HEK293 (cell line): ENCODE data around the gene DENND2A.

Experiments used
- GLIS2 ChIP-seq: fragments of 450-650 bp; formaldehyde crosslinking; IDR thresholded peaks from 2 replicates; pipeline ENCODE4 v1.5.1; 2016; ENCODE audit warnings: missing biosample characterization, missing genetic modification characterization
- OSR2 ChIP-seq: fragments of 450-650 bp; formaldehyde crosslinking; IDR thresholded peaks from 2 replicates; pipeline ENCODE4 v1.5.1; 2016; ENCODE audit warnings: missing biosample characterization, missing genetic modification characterization
- SP2 ChIP-seq: fragments of 450-650 bp; formaldehyde crosslinking; IDR thresholded peaks from 2 replicates; pipeline ENCODE4 v1.5.1; 2016; ENCODE audit warnings: missing biosample characterization, missing genetic modification characterization
- WT1 ChIP-seq: fragments of 450-650 bp; formaldehyde crosslinking; IDR thresholded peaks from 2 replicates; pipeline ENCODE4 v1.5.1; 2016; ENCODE audit warnings: missing biosample characterization, missing genetic modification characterization
- ZBTB17 ChIP-seq: fragments of 450-650 bp; formaldehyde crosslinking; IDR thresholded peaks from 2 replicates; pipeline ENCODE4 v1.5.1; 2016; ENCODE audit warnings: missing biosample characterization, missing genetic modification characterization
- ZFP41 ChIP-seq: fragments of 450-650 bp; formaldehyde crosslinking; IDR thresholded peaks from 2 replicates; pipeline ENCODE4 v1.5.1; 2016; ENCODE audit warnings: missing biosample characterization, missing genetic modification characterization, borderline replicate concordance
- ZIC2 ChIP-seq: fragments of 450-650 bp; formaldehyde crosslinking; IDR thresholded peaks from 2 replicates; pipeline ENCODE4 v1.5.1; 2016; ENCODE audit warnings: missing biosample characterization, missing genetic modification characterization
- ZNF133 ChIP-seq: fragments of 450-650 bp; formaldehyde crosslinking; IDR thresholded peaks from 2 replicates; pipeline ENCODE4 v1.5.1; 2016; ENCODE audit warnings: missing biosample characterization, missing genetic modification characterization
- ZNF175 ChIP-seq: fragments of 450-650 bp; formaldehyde crosslinking; IDR thresholded peaks from 2 replicates; pipeline ENCODE4 v1.5.1; 2016; ENCODE audit warnings: missing biosample characterization, missing genetic modification characterization
- ZNF23 ChIP-seq: fragments of 450-650 bp; formaldehyde crosslinking; IDR thresholded peaks from 2 replicates; pipeline ENCODE4 v1.5.1; 2016; ENCODE audit warnings: missing biosample characterization, missing genetic modification characterization, borderline replicate concordance
- ZNF302 ChIP-seq: fragments of 450-650 bp; formaldehyde crosslinking; IDR thresholded peaks from 2 replicates; pipeline ENCODE4 v1.5.1; 2016; ENCODE audit warnings: missing biosample characterization, missing genetic modification characterization, low read depth
- ZNF324 ChIP-seq: fragments of 450-650 bp; formaldehyde crosslinking; IDR thresholded peaks from 2 replicates; pipeline ENCODE4 v1.5.1; 2016; ENCODE audit warnings: missing biosample characterization, missing genetic modification characterization
- ZNF366 ChIP-seq: fragments of 450-650 bp; formaldehyde crosslinking; conservative IDR thresholded peaks from 2 replicates; pipeline ENCODE4 v1.5.1; 2016; ENCODE audit warnings: missing biosample characterization, missing genetic modification characterization
- ZNF629 ChIP-seq: fragments of 450-650 bp; formaldehyde crosslinking; IDR thresholded peaks from 2 replicates; pipeline ENCODE4 v1.5.1; 2017; ENCODE audit warnings: missing biosample characterization, missing genetic modification characterization
- ZNF792 ChIP-seq: fragments of 450-650 bp; formaldehyde crosslinking; IDR thresholded peaks from 2 replicates; pipeline ENCODE4 v1.5.1; 2016; ENCODE audit warnings: missing biosample characterization, missing genetic modification characterization
- ZSCAN30 ChIP-seq: fragments of 450-650 bp; IDR thresholded peaks from 2 replicates; pipeline ENCODE4 v1.5.1; 2018; ENCODE audit warnings: missing biosample characterization, mild to moderate bottlenecking, missing genetic modification characterization, moderate library complexity
- TF ChIP-seq, protein P1 (sequence below): fragments of 450-650 bp; formaldehyde crosslinking; IDR thresholded peaks from 2 replicates; pipeline ENCODE4 v1.5.1; 2016; ENCODE audit warnings: missing biosample characterization, missing genetic modification characterization
- TF ChIP-seq, protein P2 (sequence below): fragments of 450-650 bp; formaldehyde crosslinking; IDR thresholded peaks from 2 replicates; pipeline ENCODE4 v1.5.1; 2017; ENCODE audit warnings: missing biosample characterization, missing genetic modification characterization
- TF ChIP-seq, protein P3 (sequence below): fragments of 450-650 bp; formaldehyde crosslinking; IDR thresholded peaks from 2 replicates; pipeline ENCODE4 v1.5.1; 2017; ENCODE audit warnings: missing biosample characterization, missing genetic modification characterization
- TF ChIP-seq, protein P4 (sequence below): fragments of 450-650 bp; formaldehyde crosslinking; IDR thresholded peaks from 2 replicates; pipeline ENCODE4 v1.5.1; 2016; ENCODE audit warnings: missing biosample characterization, missing genetic modification characterization
- TF ChIP-seq, protein P5 (sequence below): fragments of 450-650 bp; formaldehyde crosslinking; IDR thresholded peaks from 2 replicates; pipeline ENCODE4 v1.5.1; 2017; ENCODE audit warnings: missing biosample characterization, missing genetic modification characterization

DENND2A gene

DNA sequence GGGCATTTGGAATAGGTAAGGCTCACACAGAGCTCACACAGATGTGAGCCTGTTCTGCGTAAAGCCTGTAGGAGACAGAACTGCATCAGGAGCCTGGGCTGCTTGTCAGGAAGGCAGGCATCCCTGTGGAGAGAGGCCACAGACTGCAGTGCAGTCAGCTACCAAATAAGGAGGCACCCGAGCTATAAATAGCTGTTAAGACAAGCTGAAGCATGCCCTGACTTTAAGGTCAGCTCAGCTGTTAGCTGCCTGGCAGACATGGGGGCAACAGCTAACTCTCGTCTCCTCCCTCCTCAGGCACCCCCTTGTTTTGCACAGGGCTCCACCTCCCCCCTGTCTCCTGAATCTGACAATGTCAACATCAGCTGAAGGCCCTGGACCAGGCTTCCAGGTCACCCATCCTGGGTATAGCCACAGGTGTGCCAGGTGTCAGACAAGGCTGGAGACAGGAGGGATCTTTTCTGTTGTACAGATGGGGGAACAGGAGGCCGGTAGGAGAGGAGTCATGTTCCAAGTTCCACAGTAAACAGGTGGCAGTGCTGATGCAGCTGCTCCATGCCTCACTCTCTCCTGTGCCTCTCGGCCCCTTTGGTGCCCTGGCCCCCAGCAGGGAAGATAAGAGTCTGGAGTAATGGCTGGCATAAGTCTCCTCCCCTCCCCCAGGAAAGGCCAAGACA, 133.7 kb downstream of the DENND2A start (continued):
- TF ChIP-seq, protein P1, sequence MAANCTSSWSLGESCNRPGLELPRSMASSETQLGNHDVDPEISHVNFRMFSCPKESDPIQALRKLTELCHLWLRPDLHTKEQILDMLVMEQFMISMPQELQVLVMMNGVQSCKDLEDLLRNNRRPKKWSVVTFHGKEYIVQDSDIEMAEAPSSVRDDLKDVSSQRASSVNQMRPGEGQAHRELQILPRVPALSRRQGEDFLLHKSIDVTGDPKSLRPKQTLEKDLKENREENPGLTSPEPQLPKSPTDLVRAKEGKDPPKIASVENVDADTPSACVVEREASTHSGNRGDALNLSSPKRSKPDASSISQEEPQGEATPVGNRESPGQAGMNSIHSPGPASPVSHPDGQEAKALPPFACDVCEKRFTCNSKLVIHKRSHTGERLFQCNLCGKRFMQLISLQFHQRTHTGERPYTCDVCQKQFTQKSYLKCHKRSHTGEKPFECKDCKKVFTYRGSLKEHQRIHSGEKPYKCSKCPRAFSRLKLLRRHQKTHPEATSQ (tag by site-specific recombination) = no peak
- peak; percentile 74 for TF ChIP-seq ZIC2
- TF ChIP-seq, protein P2, sequence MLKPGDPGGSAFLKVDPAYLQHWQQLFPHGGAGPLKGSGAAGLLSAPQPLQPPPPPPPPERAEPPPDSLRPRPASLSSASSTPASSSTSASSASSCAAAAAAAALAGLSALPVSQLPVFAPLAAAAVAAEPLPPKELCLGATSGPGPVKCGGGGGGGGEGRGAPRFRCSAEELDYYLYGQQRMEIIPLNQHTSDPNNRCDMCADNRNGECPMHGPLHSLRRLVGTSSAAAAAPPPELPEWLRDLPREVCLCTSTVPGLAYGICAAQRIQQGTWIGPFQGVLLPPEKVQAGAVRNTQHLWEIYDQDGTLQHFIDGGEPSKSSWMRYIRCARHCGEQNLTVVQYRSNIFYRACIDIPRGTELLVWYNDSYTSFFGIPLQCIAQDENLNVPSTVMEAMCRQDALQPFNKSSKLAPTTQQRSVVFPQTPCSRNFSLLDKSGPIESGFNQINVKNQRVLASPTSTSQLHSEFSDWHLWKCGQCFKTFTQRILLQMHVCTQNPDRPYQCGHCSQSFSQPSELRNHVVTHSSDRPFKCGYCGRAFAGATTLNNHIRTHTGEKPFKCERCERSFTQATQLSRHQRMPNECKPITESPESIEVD (tag by site-specific recombination) = no peak
- no peak for TF ChIP-seq ZNF175 (tag by site-specific recombination)
- TF ChIP-seq, protein P3, sequence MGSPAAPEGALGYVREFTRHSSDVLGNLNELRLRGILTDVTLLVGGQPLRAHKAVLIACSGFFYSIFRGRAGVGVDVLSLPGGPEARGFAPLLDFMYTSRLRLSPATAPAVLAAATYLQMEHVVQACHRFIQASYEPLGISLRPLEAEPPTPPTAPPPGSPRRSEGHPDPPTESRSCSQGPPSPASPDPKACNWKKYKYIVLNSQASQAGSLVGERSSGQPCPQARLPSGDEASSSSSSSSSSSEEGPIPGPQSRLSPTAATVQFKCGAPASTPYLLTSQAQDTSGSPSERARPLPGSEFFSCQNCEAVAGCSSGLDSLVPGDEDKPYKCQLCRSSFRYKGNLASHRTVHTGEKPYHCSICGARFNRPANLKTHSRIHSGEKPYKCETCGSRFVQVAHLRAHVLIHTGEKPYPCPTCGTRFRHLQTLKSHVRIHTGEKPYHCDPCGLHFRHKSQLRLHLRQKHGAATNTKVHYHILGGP (tag by site-specific recombination) = no peak
- 0 out of 2 replicates have a peak, but pooled peaks have one; percentile 38 for TF ChIP-seq ZSCAN30
- TF ChIP-seq SP2 (tag by site-specific recombination) = no peak
- peak; percentile 73; the same call in 1 of the 2 replicates for TF ChIP-seq WT1 (tag by site-specific recombination)
- TF ChIP-seq ZBTB17 (tag by site-specific recombination) = peak; percentile 64; the same call in 1 of the 2 replicates
- TF ChIP-seq, protein P4, sequence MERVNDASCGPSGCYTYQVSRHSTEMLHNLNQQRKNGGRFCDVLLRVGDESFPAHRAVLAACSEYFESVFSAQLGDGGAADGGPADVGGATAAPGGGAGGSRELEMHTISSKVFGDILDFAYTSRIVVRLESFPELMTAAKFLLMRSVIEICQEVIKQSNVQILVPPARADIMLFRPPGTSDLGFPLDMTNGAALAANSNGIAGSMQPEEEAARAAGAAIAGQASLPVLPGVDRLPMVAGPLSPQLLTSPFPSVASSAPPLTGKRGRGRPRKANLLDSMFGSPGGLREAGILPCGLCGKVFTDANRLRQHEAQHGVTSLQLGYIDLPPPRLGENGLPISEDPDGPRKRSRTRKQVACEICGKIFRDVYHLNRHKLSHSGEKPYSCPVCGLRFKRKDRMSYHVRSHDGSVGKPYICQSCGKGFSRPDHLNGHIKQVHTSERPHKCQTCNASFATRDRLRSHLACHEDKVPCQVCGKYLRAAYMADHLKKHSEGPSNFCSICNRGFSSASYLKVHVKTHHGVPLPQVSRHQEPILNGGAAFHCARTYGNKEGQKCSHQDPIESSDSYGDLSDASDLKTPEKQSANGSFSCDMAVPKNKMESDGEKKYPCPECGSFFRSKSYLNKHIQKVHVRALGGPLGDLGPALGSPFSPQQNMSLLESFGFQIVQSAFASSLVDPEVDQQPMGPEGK (tag by site-specific recombination) = peak; percentile 90
- no peak for TF ChIP-seq ZFP41 (tag by site-specific recombination)
- TF ChIP-seq ZNF302 (tag by site-specific recombination) = no peak
- peak; percentile 92 for TF ChIP-seq OSR2 (tag by site-specific recombination)
- no peak for TF ChIP-seq ZNF133 (tag by site-specific recombination)
- TF ChIP-seq ZNF366 (tag by site-specific recombination) = no peak; the same call in 1 of the 2 replicates
- 0 out of 2 replicates have a peak, but pooled peaks have one; percentile 10 for TF ChIP-seq ZNF629 (tag by site-specific recombination)
- peak; percentile 78 for TF ChIP-seq GLIS2 (tag by site-specific recombination)
- no peak for TF ChIP-seq ZNF324 (tag by site-specific recombination)
- TF ChIP-seq, protein P5, sequence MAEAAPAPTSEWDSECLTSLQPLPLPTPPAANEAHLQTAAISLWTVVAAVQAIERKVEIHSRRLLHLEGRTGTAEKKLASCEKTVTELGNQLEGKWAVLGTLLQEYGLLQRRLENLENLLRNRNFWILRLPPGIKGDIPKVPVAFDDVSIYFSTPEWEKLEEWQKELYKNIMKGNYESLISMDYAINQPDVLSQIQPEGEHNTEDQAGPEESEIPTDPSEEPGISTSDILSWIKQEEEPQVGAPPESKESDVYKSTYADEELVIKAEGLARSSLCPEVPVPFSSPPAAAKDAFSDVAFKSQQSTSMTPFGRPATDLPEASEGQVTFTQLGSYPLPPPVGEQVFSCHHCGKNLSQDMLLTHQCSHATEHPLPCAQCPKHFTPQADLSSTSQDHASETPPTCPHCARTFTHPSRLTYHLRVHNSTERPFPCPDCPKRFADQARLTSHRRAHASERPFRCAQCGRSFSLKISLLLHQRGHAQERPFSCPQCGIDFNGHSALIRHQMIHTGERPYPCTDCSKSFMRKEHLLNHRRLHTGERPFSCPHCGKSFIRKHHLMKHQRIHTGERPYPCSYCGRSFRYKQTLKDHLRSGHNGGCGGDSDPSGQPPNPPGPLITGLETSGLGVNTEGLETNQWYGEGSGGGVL (tag by site-specific recombination) = peak; percentile 68
- 0 out of 2 replicates have a peak, but pooled peaks have one; percentile 25 for TF ChIP-seq ZNF792 (tag by site-specific recombination)
- TF ChIP-seq ZNF23 (tag by site-specific recombination) = no peak
